ENCODE results near the gene VWA8. TPM values are rescaled to one million over a fixed set of nuclear protein-coding genes. Genes with fewer than 3 reads are reported as not detected.

The VWA8 gene
- total RNA-seq, 2 experiments from 2014 or later: 22.6 to 23.1 TPM

DNA sequence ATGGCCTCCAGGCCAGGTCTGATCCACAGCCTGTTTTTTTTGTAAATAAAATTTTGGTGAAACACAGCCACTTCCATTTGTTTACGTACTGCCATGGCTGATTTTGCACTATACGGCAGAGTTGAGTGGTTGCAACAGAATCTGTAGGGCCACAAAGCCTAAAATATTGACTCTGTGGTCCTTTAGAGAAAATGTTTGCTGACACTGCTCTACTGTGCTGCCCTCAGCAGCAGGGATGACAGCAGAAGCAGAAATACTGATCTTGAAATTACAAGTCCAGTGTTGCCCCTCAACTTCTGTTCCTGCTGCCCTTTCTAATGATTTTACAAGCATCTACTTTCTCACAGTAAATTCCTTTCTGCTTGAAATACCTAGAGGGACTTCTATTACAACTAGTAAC, 258.4 kb downstream of the VWA8 start:
- Mint-ChIP-seq H3K4me1 (peaks cover 6% of the 10 kb centered on the region), H3K27me3 (no peaks in the 10 kb centered on the region), H3K9me3 (no peaks in the 10 kb centered on the region), H3K4me3 (no peak overlapping the region), H3K27ac (no peak overlapping the region), H3K36me3 (peaks cover 4% of the 10 kb centered on the region)
- DNase-seq: no peak

DNA sequence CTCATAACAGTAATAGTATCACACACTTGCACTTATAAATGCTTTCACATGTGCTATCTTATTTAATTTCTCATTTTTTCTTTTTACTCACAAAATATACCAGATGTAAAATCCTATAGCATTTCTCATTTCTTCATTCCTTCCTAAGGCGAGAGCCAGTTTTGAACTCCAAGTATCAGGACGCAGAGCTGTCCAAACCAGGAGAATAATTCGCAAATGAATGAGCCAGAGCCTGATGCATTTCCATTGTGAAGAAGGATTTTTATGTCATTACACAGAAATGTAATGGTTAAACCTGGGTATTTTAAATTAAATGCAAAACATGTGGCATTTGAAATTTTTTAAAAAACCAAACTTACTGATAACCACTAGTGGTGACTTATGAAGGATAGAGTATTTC, 259.2 kb downstream of the VWA8 start:
- DNase-seq: no peak
- Mint-ChIP-seq H3K27ac (no peak overlapping the region), H3K9me3 (no peaks in the 10 kb centered on the region), H3K36me3 (peaks cover 7% of the 10 kb centered on the region), H3K4me1 (peaks cover 6% of the 10 kb centered on the region), H3K27me3 (no peaks in the 10 kb centered on the region), H3K4me3 (no peak overlapping the region)

DNA sequence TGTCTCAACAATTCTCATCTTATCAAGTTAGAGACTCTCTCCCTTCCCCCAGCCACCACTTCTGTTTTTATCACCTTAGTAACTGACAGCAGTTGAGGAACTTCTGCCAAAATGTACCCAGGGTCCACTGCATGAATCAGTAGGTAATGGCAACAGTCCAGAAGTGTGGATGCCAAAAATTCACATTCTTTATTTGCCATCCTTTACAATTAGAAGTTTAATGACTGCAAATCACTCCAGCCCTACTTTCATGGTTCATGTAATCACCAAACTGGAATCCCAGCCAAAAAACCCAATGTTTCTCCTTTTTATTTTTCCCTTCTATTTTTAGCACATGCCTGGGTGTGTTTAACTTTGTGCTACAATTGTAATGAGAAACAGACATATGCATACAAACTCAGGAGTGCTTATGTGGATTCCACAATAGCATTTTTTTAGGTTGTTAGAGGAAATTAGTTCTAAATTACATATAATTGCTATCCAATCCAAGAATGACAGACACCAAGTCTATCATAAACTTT, 260.1 kb downstream of the VWA8 start:
- no peak for DNase-seq
- Mint-ChIP-seq H3K4me1 (no peaks in the 10 kb centered on the region), H3K4me3 (no peak overlapping the region), H3K36me3 (peaks cover 7% of the 10 kb centered on the region), H3K27me3 (no peaks in the 10 kb centered on the region), H3K27ac (no peak overlapping the region), H3K9me3 (no peaks in the 10 kb centered on the region)

- peaks cover 6% of the 10 kb centered on the region for H3K36me3 Mint-ChIP-seq
- no peak for DNase-seq
- no peaks in the 10 kb centered on the region for H3K9me3 Mint-ChIP-seq
- H3K4me1 Mint-ChIP-seq: peaks cover 4% of the 10 kb centered on the region
- H3K27ac Mint-ChIP-seq: no peak overlapping the region
- no peak overlapping the region for H3K4me3 Mint-ChIP-seq
- H3K27me3 Mint-ChIP-seq: no peaks in the 10 kb centered on the region
Measured at GRCh38 chr13:41699759-41700158, 261.1 kb downstream of the VWA8 start.

- Mint-ChIP-seq H3K9me3 (no peaks in the 10 kb centered on the region), H3K4me3 (no peak overlapping the region), H3K36me3 (peaks cover 6% of the 10 kb centered on the region), H3K27ac (no peak overlapping the region), H3K27me3 (no peaks in the 10 kb centered on the region), H3K4me1 (peaks cover 5% of the 10 kb centered on the region)
- no peak for DNase-seq
Measured at GRCh38 chr13:41697578-41697977, 263.3 kb downstream of the VWA8 start.

DNA sequence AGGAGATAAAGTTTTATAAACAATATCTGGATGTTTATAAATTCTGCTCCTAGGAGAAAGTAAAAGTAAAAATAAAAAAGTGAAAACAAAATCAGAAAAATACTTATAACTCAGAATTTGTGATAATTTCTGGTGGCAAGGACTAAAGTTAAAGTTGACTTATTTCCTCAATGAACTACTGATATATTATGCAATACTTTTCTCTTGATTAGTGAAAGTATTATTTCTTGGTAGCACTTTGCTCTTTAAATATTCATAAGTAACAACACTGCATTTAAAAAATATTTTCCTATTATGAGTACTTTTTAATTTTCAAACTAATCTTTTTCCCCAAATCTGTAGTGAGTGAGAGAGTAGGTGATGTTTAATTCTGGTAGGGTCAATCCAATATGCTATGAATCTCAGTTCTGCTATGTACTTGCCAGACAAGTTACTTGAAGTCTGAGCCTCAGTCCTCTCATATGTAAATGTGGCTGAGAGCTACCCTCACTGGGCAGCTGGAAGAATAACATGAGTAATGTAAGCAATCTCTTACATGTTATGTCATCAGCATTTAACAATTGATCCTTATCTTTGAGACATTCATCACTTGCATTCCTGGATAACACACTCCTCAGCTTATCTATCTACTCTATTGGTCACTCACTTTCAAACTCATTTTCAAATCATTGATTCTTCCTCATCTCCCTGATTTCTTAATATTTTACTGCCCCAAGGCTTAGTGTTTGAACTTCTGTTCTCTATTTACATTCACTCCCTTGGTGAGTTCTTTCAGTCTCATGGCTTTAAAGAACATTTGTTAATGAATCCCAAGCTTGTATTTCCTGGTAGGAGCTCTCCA, 264.5 kb downstream of the VWA8 start:
- Mint-ChIP-seq H3K27me3 (no peaks in the 10 kb centered on the region), H3K4me3 (no peak overlapping the region), H3K36me3 (peaks cover 6% of the 10 kb centered on the region), H3K27ac (no peak overlapping the region), H3K4me1 (peaks cover 5% of the 10 kb centered on the region), H3K9me3 (no peaks in the 10 kb centered on the region)
- DNase-seq: no peak

DNA sequence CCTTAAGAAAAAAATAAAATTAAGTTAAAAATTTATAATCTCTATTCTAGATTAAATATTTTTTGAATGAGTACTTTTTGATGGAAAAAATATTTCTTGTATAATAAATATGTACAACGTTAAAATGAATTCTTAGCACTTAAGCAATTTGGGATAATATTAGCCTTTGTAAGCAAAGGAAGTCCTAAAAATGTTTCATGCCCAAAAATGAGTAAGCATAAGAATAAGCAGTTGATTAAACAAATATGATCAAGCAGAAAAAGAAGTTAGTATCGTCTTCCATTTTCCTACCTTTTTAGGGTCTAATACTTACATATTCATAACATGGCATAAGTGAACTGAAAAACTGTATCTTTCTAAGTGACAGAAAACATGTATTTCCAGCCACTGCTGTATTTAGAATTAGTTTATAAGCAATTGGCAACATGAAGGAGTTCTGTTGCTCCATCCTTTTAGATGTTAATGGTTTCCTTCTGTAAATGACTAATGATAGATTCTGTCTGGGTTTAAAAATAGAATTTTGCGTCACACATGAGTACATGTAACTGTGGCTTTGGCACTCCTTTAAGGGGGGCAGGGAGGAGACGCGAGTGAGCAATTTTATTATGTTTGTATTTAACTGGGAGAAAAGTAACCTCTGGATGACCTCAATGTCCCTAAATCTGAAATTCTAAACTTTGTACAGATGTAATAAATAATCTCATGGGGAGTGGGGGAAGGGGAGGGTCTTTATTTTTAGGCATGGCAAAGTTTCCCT, 266.2 kb downstream of the VWA8 start:
- Mint-ChIP-seq H3K27me3 (no peaks in the 10 kb centered on the region), H3K36me3 (peaks cover 12% of the 10 kb centered on the region), H3K4me3 (no peak overlapping the region), H3K4me1 (peaks cover 5% of the 10 kb centered on the region), H3K27ac (no peak overlapping the region), H3K9me3 (no peaks in the 10 kb centered on the region)
- no peak for DNase-seq

GRCh38 chr13:41693434-41693833, 267.5 kb downstream of the VWA8 start:
- Mint-ChIP-seq H3K27me3 (no peaks in the 10 kb centered on the region), H3K36me3 (peaks cover 16% of the 10 kb centered on the region), H3K4me3 (no peak overlapping the region), H3K4me1 (peaks cover 5% of the 10 kb centered on the region), H3K9me3 (no peaks in the 10 kb centered on the region), H3K27ac (no peak overlapping the region)
- no peak for DNase-seq

- Mint-ChIP-seq H3K27ac (no peak overlapping the region), H3K36me3 (peaks cover 13% of the 10 kb centered on the region), H3K4me3 (no peak overlapping the region), H3K4me1 (peaks cover 5% of the 10 kb centered on the region), H3K9me3 (no peaks in the 10 kb centered on the region), H3K27me3 (no peaks in the 10 kb centered on the region)
- DNase-seq: no peak
Measured at GRCh38 chr13:41691274-41691673, 269.6 kb downstream of the VWA8 start.

- H3K27me3 Mint-ChIP-seq: no peaks in the 10 kb centered on the region
- DNase-seq: no peak
- peaks cover 5% of the 10 kb centered on the region for H3K9me3 Mint-ChIP-seq
- no peak overlapping the region for H3K27ac Mint-ChIP-seq
- H3K4me1 Mint-ChIP-seq: peaks cover 18% of the 10 kb centered on the region
- H3K36me3 Mint-ChIP-seq: peaks cover 30% of the 10 kb centered on the region
- H3K4me3 Mint-ChIP-seq: no peak overlapping the region
Measured at GRCh38 chr13:41682766-41683165, 278.1 kb downstream of the VWA8 start.

DNA sequence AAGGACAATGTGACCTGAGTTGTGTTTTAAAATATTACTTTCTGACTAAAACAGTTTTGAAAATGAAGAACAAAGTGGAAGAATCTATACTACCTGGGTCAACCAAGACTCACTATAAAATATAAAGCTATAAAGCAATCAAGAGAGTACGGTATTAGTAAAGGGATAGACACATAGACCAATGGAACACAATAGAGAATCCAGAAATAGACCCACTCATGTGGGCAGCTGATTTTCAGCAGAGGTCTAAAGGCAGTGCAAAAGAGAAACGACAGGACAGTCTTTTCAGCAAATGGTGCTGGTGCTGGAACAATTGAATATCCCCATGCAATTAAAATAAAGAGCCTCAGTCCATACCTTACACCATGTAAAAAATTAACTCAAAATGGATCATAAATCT, 278.9 kb downstream of the VWA8 start:
- no peak for DNase-seq
- no peak overlapping the region for H3K4me3 Mint-ChIP-seq
- no peak overlapping the region for H3K27ac Mint-ChIP-seq
- H3K27me3 Mint-ChIP-seq: no peaks in the 10 kb centered on the region
- peaks cover 5% of the 10 kb centered on the region for H3K9me3 Mint-ChIP-seq
- H3K4me1 Mint-ChIP-seq: peaks cover 18% of the 10 kb centered on the region
- peaks cover 33% of the 10 kb centered on the region for H3K36me3 Mint-ChIP-seq

- Mint-ChIP-seq H3K9me3 (peaks cover 5% of the 10 kb centered on the region), H3K27me3 (no peaks in the 10 kb centered on the region), H3K36me3 (peaks cover 34% of the 10 kb centered on the region), H3K4me1 (peaks cover 18% of the 10 kb centered on the region), H3K4me3 (no peak overlapping the region), H3K27ac (no peak overlapping the region)
- DNase-seq: no peak
Measured at GRCh38 chr13:41681587-41681986, 279.3 kb downstream of the VWA8 start.

DNA sequence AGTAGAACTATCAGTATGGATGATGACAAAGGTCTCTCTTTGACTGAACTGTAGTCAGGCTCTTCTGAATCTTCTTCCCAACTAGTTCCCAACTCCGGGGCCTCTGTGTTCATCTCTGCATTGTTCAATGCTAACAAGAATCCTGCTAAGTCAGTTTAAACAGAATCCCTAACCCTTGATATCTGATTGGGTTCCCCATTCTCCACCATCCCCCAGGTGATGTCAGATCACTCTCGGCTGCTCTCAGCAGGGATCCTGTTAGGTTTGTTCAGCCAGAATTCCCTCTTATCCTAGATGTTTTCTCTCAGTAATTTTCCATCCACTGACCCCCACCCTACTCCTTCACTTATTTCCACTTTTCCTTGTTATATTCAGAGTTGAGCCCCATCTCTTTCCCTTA, 280.0 kb downstream of the VWA8 start:
- no peak for DNase-seq
- peaks cover 5% of the 10 kb centered on the region for H3K9me3 Mint-ChIP-seq
- peaks cover 34% of the 10 kb centered on the region for H3K36me3 Mint-ChIP-seq
- no peaks in the 10 kb centered on the region for H3K27me3 Mint-ChIP-seq
- no peak overlapping the region for H3K27ac Mint-ChIP-seq
- no peak overlapping the region for H3K4me3 Mint-ChIP-seq
- H3K4me1 Mint-ChIP-seq: peaks cover 18% of the 10 kb centered on the region

- DNase-seq: no peak
- Mint-ChIP-seq H3K27ac (no peak overlapping the region), H3K36me3 (peaks cover 34% of the 10 kb centered on the region), H3K4me3 (no peak overlapping the region), H3K9me3 (peaks cover 5% of the 10 kb centered on the region), H3K27me3 (no peaks in the 10 kb centered on the region), H3K4me1 (peaks cover 18% of the 10 kb centered on the region)
Measured at GRCh38 chr13:41678848-41679247, 282.1 kb downstream of the VWA8 start.

DNA sequence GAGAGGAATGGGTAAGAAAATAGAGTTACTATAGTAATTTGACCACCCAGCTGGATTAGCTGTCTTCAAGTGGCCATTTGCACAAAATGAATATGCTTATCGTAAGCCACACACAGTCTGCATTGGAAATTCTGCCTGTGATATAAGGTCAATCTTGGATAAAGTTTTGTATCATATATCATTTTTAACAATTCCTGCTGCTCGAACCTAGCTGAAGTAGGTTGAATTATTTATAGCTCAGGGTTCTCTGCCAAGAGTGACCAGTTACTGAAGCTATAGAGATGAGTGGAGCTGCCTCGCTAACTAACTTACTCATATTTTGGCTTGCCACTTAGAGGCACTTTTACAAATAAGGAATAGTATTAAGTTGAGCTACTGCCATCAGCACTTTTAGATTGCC, 282.7 kb downstream of the VWA8 start:
- peaks cover 28% of the 10 kb centered on the region for H3K36me3 Mint-ChIP-seq

More for the DNA sequence above, 282.7 kb downstream of the VWA8 start:
- Mint-ChIP-seq H3K4me1 (peaks cover 18% of the 10 kb centered on the region), H3K4me3 (no peak overlapping the region), H3K27ac (no peak overlapping the region), H3K9me3 (peaks cover 5% of the 10 kb centered on the region), H3K27me3 (no peaks in the 10 kb centered on the region)
- no peak for DNase-seq
